Bronchial epithelial cell (primary cell): ENCODE results near the gene ZNF471. TPM values are rescaled to one million over a fixed set of nuclear protein-coding genes. Genes with fewer than 3 reads are reported as not detected.

Source experiments
- DNase-seq: peaks from one replicate; pipeline ENCODE4 v3.0.0-alpha.2; 2010; ENCODE audit warnings: low read depth
- FAIRE-seq: peaks from 2 replicates; lab custom pipeline; 2011; peaks lifted over from hg19 to GRCh38; lab: Jason Lieb, UNC
- H3K27me3 ChIP-seq: 2 replicates; pipeline ENCODE4 v1.5.1; 2011; ENCODE audit warnings: low read length; ENCODE audit not compliant: control insufficient read depth, insufficient read depth
- H3K36me3 ChIP-seq: 2 replicates; pipeline ENCODE4 v1.5.1; 2011; ENCODE audit warnings: low read length; ENCODE audit not compliant: control insufficient read depth, insufficient read depth
- H3K4me3 ChIP-seq: 2 replicates; pipeline ENCODE4 v1.5.1; 2011; ENCODE audit warnings: mild to moderate bottlenecking, low read depth, low read length, control low read depth
- total RNA-seq: library from RNA; depleted of rRNA; stranded (reverse); fragments of >200 nt; gene quantifications from 2 replicates; pipeline ENCODE4 v1.2.1, GENCODE V29; 2014
- TF ChIP-seq, protein P1 (sequence below): IDR thresholded peaks from 2 replicates; pipeline ENCODE4 v1.5.1; 2011; ENCODE audit warnings: mild to moderate bottlenecking, moderate library complexity, low read length, control low read depth, inconsistent platforms; ENCODE audit not compliant: insufficient read depth, severe bottlenecking

The ZNF471 gene
- total RNA-seq, 1 donor from 2014 or later: 1.3 TPM

GRCh38 chr19:56566904-56567273, 59.2 kb downstream of the ZNF471 start:
- peaks cover 5% of the 10 kb centered on the region for H3K36me3 ChIP-seq
- peak overlapping the region; percentile 90 for H3K4me3 ChIP-seq
- H3K27me3 ChIP-seq: no peaks in the 10 kb centered on the region
- FAIRE-seq (no peak), DNase-seq (peak; percentile 11)
- TF ChIP-seq, protein P1, sequence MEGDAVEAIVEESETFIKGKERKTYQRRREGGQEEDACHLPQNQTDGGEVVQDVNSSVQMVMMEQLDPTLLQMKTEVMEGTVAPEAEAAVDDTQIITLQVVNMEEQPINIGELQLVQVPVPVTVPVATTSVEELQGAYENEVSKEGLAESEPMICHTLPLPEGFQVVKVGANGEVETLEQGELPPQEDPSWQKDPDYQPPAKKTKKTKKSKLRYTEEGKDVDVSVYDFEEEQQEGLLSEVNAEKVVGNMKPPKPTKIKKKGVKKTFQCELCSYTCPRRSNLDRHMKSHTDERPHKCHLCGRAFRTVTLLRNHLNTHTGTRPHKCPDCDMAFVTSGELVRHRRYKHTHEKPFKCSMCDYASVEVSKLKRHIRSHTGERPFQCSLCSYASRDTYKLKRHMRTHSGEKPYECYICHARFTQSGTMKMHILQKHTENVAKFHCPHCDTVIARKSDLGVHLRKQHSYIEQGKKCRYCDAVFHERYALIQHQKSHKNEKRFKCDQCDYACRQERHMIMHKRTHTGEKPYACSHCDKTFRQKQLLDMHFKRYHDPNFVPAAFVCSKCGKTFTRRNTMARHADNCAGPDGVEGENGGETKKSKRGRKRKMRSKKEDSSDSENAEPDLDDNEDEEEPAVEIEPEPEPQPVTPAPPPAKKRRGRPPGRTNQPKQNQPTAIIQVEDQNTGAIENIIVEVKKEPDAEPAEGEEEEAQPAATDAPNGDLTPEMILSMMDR: no peak

DNA sequence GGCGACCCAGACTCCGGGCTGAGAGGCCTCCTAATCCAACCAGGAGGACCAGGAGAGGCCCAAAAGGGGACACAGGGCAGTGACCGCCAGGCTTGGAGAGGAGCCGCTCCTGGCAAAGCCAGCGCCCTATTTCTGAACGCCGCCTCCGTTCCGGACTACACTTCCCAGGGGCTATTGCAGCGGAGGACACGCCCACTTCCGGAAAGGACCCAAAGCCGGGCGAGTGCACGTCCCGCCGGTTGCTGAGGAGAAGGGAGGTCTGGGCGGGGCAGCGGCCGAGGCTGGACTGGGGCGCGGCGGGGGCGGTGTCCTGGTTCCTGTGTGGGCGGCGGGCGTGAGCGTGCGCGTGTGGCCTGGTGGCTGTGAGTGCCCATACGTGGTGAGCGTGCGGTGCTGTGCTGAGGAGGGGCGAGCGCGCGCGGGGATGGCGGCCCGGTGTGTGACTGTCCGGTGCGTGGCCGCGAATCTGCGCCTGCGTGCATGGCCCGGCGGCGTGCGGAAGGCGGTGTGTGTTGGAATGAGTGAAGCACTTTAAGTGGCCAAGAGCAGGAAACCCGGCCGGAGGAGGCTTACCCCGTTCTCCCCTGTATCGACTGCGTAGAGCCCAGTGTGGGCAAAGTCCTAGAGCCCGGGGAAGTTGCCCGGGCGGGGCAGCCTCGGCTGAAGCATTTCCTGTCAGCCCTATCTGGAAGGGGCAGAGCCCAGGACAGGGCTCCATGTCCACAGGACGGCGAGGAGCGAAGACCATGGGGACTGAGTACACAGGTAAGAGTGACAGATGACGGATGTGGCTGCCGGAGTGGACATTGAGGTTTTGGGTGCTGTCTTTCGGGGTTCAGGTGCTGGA, 59.8 kb downstream of the ZNF471 start, which contains the start of gene ZNF470:
Gene ZNF470 (plus strand): TSS at position 195 of the 847 bp plus-strand sequence. CDS start 2,844 bp downstream, outside the sequence.
- FAIRE-seq (no peak), DNase-seq (peak; percentile 81)
- H3K4me3 ChIP-seq: peak within 1 kb of the TSS; percentile 90
- H3K27me3 ChIP-seq: no peaks in the 10 kb centered on the region
- TF ChIP-seq, protein P1: no peak
- H3K36me3 ChIP-seq: peaks cover 7% of the 10 kb centered on the region

DNA sequence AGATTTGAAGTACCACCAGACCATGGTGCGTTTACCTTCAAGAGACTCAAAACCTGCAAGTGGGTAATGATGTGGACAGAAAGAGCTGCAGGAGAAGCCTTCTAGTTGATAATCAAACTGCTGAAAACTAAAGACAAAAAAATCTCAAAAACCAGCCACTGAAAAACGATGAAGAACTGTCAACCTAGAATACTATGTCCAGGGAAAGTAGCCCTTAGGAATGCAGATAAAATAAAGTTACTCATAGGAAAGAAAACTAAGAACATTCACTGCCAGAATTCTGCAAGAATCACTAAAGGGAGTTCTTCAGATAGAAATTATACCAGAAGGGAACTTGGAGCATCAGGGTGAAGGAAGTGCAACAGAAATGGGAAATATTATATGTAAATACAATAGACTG, 64.9 kb downstream of the ZNF471 start:
- FAIRE-seq (no peak), DNase-seq (no peak)
- Histone ChIP-seq H3K27me3 (no peaks in the 10 kb centered on the region), H3K4me3 (no peak overlapping the region), H3K36me3 (peaks cover 9% of the 10 kb centered on the region)
- TF ChIP-seq, protein P1: no peak

DNA sequence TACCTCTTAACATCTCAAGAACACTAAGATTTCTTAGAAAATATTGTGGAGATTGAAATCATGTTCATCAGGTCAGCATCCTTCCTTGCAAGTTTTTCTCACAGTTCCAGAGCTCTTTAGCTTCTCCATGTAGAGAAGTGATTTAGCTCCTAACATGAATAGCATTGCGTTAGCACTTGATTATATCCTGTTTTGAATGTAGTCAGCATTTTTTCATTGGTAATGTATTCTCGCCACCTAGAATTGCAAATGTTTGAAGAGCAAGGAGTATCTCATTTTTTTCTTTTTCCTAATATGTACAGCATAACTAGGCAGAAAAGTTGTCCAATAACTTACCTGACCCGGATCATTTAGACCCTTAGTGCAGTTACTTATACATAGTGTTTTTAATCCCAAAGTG, 66.3 kb downstream of the ZNF471 start:
- TF ChIP-seq, protein P1: no peak
- H3K27me3 ChIP-seq: no peaks in the 10 kb centered on the region
- H3K36me3 ChIP-seq: peaks cover 9% of the 10 kb centered on the region
- FAIRE-seq (no peak), DNase-seq (no peak)
- no peak overlapping the region for H3K4me3 ChIP-seq

DNA sequence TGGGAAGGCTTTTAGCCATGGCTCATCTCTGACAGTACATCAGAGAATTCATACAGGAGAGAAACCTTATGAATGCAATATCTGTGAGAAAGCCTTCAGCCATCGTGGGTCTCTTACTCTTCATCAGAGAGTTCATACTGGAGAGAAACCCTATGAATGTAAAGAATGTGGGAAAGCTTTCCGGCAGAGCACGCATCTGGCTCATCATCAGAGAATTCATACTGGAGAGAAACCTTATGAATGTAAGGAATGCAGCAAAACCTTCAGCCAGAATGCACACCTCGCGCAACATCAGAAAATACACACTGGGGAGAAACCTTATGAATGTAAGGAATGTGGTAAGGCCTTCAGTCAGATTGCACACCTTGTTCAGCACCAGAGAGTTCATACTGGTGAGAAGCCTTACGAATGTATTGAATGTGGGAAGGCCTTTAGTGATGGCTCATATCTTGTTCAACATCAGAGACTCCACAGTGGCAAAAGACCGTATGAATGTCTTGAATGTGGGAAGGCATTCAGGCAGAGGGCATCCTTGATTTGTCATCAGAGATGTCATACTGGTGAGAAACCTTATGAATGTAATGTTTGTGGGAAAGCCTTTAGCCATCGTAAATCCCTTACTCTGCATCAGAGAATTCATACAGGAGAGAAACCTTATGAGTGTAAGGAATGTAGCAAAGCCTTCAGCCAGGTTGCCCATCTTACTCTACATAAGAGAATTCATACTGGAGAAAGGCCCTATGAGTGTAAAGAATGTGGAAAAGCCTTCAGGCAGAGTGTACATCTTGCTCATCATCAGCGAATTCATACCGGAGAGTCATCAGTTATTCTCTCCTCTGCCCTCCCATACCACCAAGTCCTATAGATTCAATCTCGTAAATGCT, 70.3 kb downstream of the ZNF471 start:
- TF ChIP-seq, protein P1: no peak
- FAIRE-seq: no peak
- H3K27me3 ChIP-seq: no peaks in the 10 kb centered on the region
- peaks cover 2% of the 10 kb centered on the region for H3K36me3 ChIP-seq
- H3K4me3 ChIP-seq: no peak overlapping the region
- DNase-seq: no peak

Other genes starting within 250 kb of the ZNF471 start
- gene EDDM13, start 235.1 kb upstream of the ZNF471 start, total RNA-seq: not detected in 2 replicates
- 4.9 and 5.0 TPM in 2 replicates for gene ZSCAN5A, start 193.0 kb upstream of the ZNF471 start, total RNA-seq
- gene ZNF582, start 114.3 kb upstream of the ZNF471 start, total RNA-seq: 1.1 and 2.4 TPM in 2 replicates
- gene ZNF583, start 103.5 kb upstream of the ZNF471 start, total RNA-seq: 2.9 and 3.4 TPM in 2 replicates
- gene ZNF667, start 30.5 kb upstream of the ZNF471 start, total RNA-seq: 1.2 and 2.6 TPM in 2 replicates
- 5.3 and 7.4 TPM in 2 replicates for gene ZFP28, start 31.1 kb downstream of the ZNF471 start, total RNA-seq
- gene ZNF470, start 59.6 kb downstream of the ZNF471 start, total RNA-seq: 2.9 and 4.4 TPM in 2 replicates
- gene ZNF71, start 87.4 kb downstream of the ZNF471 start, total RNA-seq: 5.6 and 6.1 TPM in 2 replicates
- 0.13 TPM in 1 of 2 replicates, not detected in the other for gene SMIM17, start 135.3 kb downstream of the ZNF471 start, total RNA-seq
- under 0.01 TPM in 2 replicates for gene ZNF835, start 163.9 kb downstream of the ZNF471 start, total RNA-seq